IMR-90 (cell line): ENCODE measurements around the gene ZNF385B. TPM values are rescaled to one million over a fixed set of nuclear protein-coding genes. Genes with fewer than 3 reads are reported as not detected.

Source experiments
- ATAC-seq: fragments of 200-7000 bp; cut with Tn5 transposase; 2 replicates; pipeline ENCODE4 v1.9.1; 2020; ENCODE audit warnings: low read depth, mild to moderate bottlenecking, moderate library complexity
- BruUV-seq: library from RNA; stranded (reverse); fragments of 400-500 nt; replicated peaks from 2 replicates; lab custom pipeline; 2021; lab: Mats Ljungman, UMichigan
- CTCF ChIA-PET: fragments of 300-600 bp; formaldehyde crosslinking; extraction: SDS; loops from one replicate; lab custom pipeline; 2021; ENCODE audit warnings: antibody characterized with exemption; lab: Yijun Ruan, JAX
- POLR2A ChIA-PET: fragments of 300-600 bp; sonication (Branson Sonifier 250); formaldehyde crosslinking; loops from one replicate; lab custom pipeline; 2022; ENCODE audit warnings: antibody characterized with exemption; ENCODE audit not compliant: unreplicated experiment; lab: Charles Lee
- DNase-seq: peaks from one replicate; pipeline ENCODE4 v3.0.0; 2013
- H2AFZ ChIP-seq: replicated peaks from 2 replicates; pipeline ENCODE3; 2013; ENCODE audit warnings: low read length, mild to moderate bottlenecking; ENCODE audit not compliant: poor library complexity
- H2AK5ac ChIP-seq: 2 replicates; pipeline ENCODE4 v1.6.1; 2013; ENCODE audit warnings: low read depth, low read length, inconsistent platforms
- H2AK9ac ChIP-seq: replicated peaks from 2 replicates; pipeline ENCODE3; 2013; ENCODE audit warnings: mild to moderate bottlenecking, low read depth, low read length, moderate library complexity; ENCODE audit not compliant: poor library complexity
- H2BK120ac ChIP-seq: 2 replicates; pipeline ENCODE4 v1.6.1; 2013; ENCODE audit warnings: low read depth, low read length, inconsistent platforms
- H2BK15ac ChIP-seq: 3 replicates; pipeline ENCODE4 v1.6.1; 2013; ENCODE audit warnings: low read depth, low read length, inconsistent platforms
- H2BK20ac ChIP-seq: 2 replicates; pipeline ENCODE4 v1.6.1; 2013; ENCODE audit warnings: low read depth, mild to moderate bottlenecking, inconsistent platforms, low read length, moderate library complexity
- H2BK5ac ChIP-seq: 2 replicates; pipeline ENCODE4 v1.6.1; 2013; ENCODE audit warnings: mild to moderate bottlenecking, low read depth, low read length, inconsistent platforms; ENCODE audit not compliant: poor library complexity, severe bottlenecking
- H3K14ac ChIP-seq: replicated peaks from 2 replicates; pipeline ENCODE4 v1.6.1; 2013; ENCODE audit warnings: low read depth, low read length, inconsistent platforms
- H3K18ac ChIP-seq: 2 replicates; pipeline ENCODE4 v1.6.1; 2013; ENCODE audit warnings: low read depth, low read length, control low read depth
- H3K23ac ChIP-seq: 2 replicates; pipeline ENCODE4 v1.6.1; 2013; ENCODE audit warnings: low read depth, low read length, inconsistent platforms
- H3K27ac ChIP-seq: 2 replicates; pipeline ENCODE4 v1.5.1; 2013; ENCODE audit warnings: mild to moderate bottlenecking, control low read depth, low read length; ENCODE audit not compliant: insufficient read depth
- H3K27me3 ChIP-seq: 2 replicates; pipeline ENCODE4 v1.6.1; 2013; ENCODE audit warnings: low read length; ENCODE audit not compliant: control insufficient read depth, insufficient read depth
- H3K36me3 ChIP-seq: 2 replicates; pipeline ENCODE4 v1.6.1; 2013; ENCODE audit warnings: low read length, mixed read lengths; ENCODE audit not compliant: control insufficient read depth, insufficient read depth
- H3K4ac ChIP-seq: 2 replicates; pipeline ENCODE4 v1.6.1; 2013; ENCODE audit warnings: low read depth, low read length, inconsistent platforms
- H3K4me1 ChIP-seq: 2 replicates; pipeline ENCODE4 v1.6.1; 2013; ENCODE audit warnings: low read length, mixed read lengths; ENCODE audit not compliant: control insufficient read depth, insufficient read depth
- H3K4me2 ChIP-seq: 2 replicates; pipeline ENCODE4 v1.6.1; 2013; ENCODE audit warnings: low read depth, mild to moderate bottlenecking, control low read depth, low read length, moderate library complexity
- H3K4me3 ChIP-seq: 2 replicates; pipeline ENCODE4 v1.5.1; 2013; ENCODE audit warnings: low read depth, mild to moderate bottlenecking, control low read depth, low read length, moderate library complexity; ENCODE audit not compliant: insufficient read depth
- H3K56ac ChIP-seq: 2 replicates; pipeline ENCODE4 v1.6.1; 2013; ENCODE audit warnings: low read length, inconsistent platforms; ENCODE audit not compliant: insufficient read depth; ENCODE audit errors: extremely low read depth
- H3K79me1 ChIP-seq, 2 experiments: 2 replicates each; pipeline ENCODE4 v1.6.1; 2013; ENCODE audit warnings: low read length in 2 of 2, inconsistent platforms in 1 of 2, low read depth in 1 of 2
- H3K9ac ChIP-seq: 2 replicates; pipeline ENCODE4 v1.6.1; 2013; ENCODE audit warnings: low read depth, low read length, control low read depth
- H3K9me1 ChIP-seq: 2 replicates; pipeline ENCODE4 v1.6.1; 2013; ENCODE audit warnings: low read length, inconsistent platforms; ENCODE audit not compliant: insufficient read depth
- H3K9me3 ChIP-seq: 2 replicates; pipeline ENCODE4 v1.6.1; 2013; ENCODE audit warnings: low read length; ENCODE audit not compliant: control insufficient read depth, insufficient read depth
- H4K20me1 ChIP-seq: 2 replicates; pipeline ENCODE4 v1.6.1; 2013; ENCODE audit warnings: low read length, inconsistent platforms; ENCODE audit not compliant: insufficient read depth
- H4K5ac ChIP-seq: 2 replicates; pipeline ENCODE4 v1.6.1; 2013; ENCODE audit warnings: mild to moderate bottlenecking, low read depth, low read length, control low read depth
- H4K8ac ChIP-seq, 2 experiments: 2 replicates each; pipeline ENCODE4 v1.6.1; 2013; ENCODE audit warnings: low read depth in 2 of 2, low read length in 2 of 2, control low read depth in 1 of 2, inconsistent platforms in 1 of 2
- H4K91ac ChIP-seq: 2 replicates; pipeline ENCODE4 v1.6.1; 2013; ENCODE audit warnings: low read depth, low read length, inconsistent platforms; ENCODE audit not compliant: insufficient read depth
- BHLHE40 ChIP-seq: fragments of 150-350 bp; IDR thresholded peaks from 2 replicates; pipeline ENCODE4 v1.6.1; 2016; ENCODE audit warnings: mild to moderate bottlenecking, low read depth, low read length
- CHD1 ChIP-seq: IDR thresholded peaks from 2 replicates; pipeline ENCODE4 v1.6.1; 2012; ENCODE audit warnings: low read depth, low read length, improper control_type of control experiment
- CTCF ChIP-seq: conservative IDR thresholded peaks from 2 replicates; pipeline ENCODE4 v1.5.1; 2012; ENCODE audit warnings: mild to moderate bottlenecking, low read depth, low read length, improper control_type of control experiment
- ELK1 ChIP-seq: fragments of 150-350 bp; IDR thresholded peaks from 2 replicates; pipeline ENCODE4 v1.6.1; 2016; ENCODE audit warnings: low read depth, mild to moderate bottlenecking, low read length, moderate library complexity, borderline replicate concordance
- FOS ChIP-seq: fragments of 150-350 bp; IDR thresholded peaks from 2 replicates; pipeline ENCODE4 v1.6.1; 2016; ENCODE audit warnings: low read depth, low read length
- MAFK ChIP-seq: IDR thresholded peaks from 2 replicates; pipeline ENCODE4 v1.6.1; 2012; ENCODE audit warnings: low read depth, low read length, improper control_type of control experiment
- MAZ ChIP-seq: IDR thresholded peaks from 2 replicates; pipeline ENCODE4 v1.6.1; 2012; ENCODE audit warnings: low read depth, mild to moderate bottlenecking, low read length, improper control_type of control experiment, moderate library complexity, borderline replicate concordance
- MXI1 ChIP-seq: IDR thresholded peaks from 2 replicates; pipeline ENCODE4 v1.6.1; 2012; ENCODE audit warnings: low read depth, mild to moderate bottlenecking, low read length, moderate library complexity, borderline replicate concordance
- NFE2L2 ChIP-seq: fragments of 150-350 bp; IDR thresholded peaks from 2 replicates; pipeline ENCODE4 v1.6.1; 2016; ENCODE audit warnings: low read depth, mild to moderate bottlenecking, low read length
- RAD21 ChIP-seq: IDR thresholded peaks from 2 replicates; pipeline ENCODE4 v1.6.1; 2012; ENCODE audit warnings: low read length, improper control_type of control experiment
- RCOR1 ChIP-seq: IDR thresholded peaks from 2 replicates; pipeline ENCODE4 v1.6.1; 2012; ENCODE audit warnings: mild to moderate bottlenecking, low read length, improper control_type of control experiment; ENCODE audit not compliant: insufficient replicate concordance
- RFX5 ChIP-seq: IDR thresholded peaks from 2 replicates; pipeline ENCODE4 v1.8.0; 2012; ENCODE audit warnings: low read depth, mild to moderate bottlenecking, low read length, moderate library complexity
- SMC3 ChIP-seq: fragments of 150-350 bp; IDR thresholded peaks from 2 replicates; pipeline ENCODE4 v1.6.1; 2016; ENCODE audit warnings: low read depth, mild to moderate bottlenecking, antibody characterized with exemption, low read length, moderate library complexity
- WGBS, 2 experiments: methylation state at CpG; one replicate each; pipeline versions ENCODE4 v1.1.5 to v1.1.7; 2013; ENCODE audit warnings: missing lambda C conversion rate in 2 of 2; ENCODE audit not compliant: insufficient read length in 1 of 2; ENCODE audit errors: extremely low coverage in 2 of 2; 5-methylcytosine and 5-hydroxymethylcytosine counted together
- dilution Hi-C: fragments of 300-500 bp; cut with HindIII; formaldehyde crosslinking; loops from one replicate; pipeline ENCODE4 v1.14.3; 2018; ENCODE audit warnings: low sequenced_read_pairs; ENCODE audit not compliant: unreplicated experiment
- in situ Hi-C: fragments of 300-500 bp; cut with MboI; formaldehyde crosslinking; loops from 3 replicates; pipeline ENCODE4 v1.14.3; 2019; ENCODE audit warnings: low sequenced_read_pairs, inconsistent platforms, mixed read lengths
- intact Hi-C: fragments of 100-400 bp; cut with micrococcal nuclease; formaldehyde crosslinking; loops from 2 replicates; pipeline ENCODE4 v1.10.0; 2022
- polyA plus RNA-seq, 3 experiments: library from polyadenylated mRNA; depleted of rRNA; stranded (reverse); fragments of >200 nt; gene quantifications; 2 replicates each; pipeline ENCODE4 v1.2.3, GENCODE V29; 2012; ENCODE audit warnings: low replicate concordance in 1 of 3
- total RNA-seq: library from RNA; depleted of rRNA; stranded (reverse); fragments of >200 nt; gene quantifications from 2 replicates; pipeline ENCODE4 v1.2.3, GENCODE V29; 2012

ZNF385B gene
- total and polyA plus RNA-seq, 2 of the 4 experiments (the other 2 are of a cell fraction), result not detected

GRCh38 chr2:179622635-179623300, 238.6 kb downstream of the ZNF385B start:
- CTCF ChIA-PET, result interaction anchor here (0.5 to 1.2 kb wide), 3 partner anchors 11 to 25 kb away, joined by 3 to 5 read pairs (median 4); no protein-coding TSS in a partner anchor
- H2AK5ac ChIP-seq, result no peak overlapping the region; the same call in 1 of the 2 replicates
- no CpG with 5 or more reads among the region's 3 CpGs for WGBS, 2 experiments
- no peaks in the 10 kb centered on the region for H3K79me1 ChIP-seq
- ATAC-seq (no peak), DNase-seq (no peak)
- H3K27ac ChIP-seq, result no peak overlapping the region
- H3K4ac ChIP-seq, result peak overlapping the region; percentile 66; the same call in 1 of the 2 replicates
- H3K9ac ChIP-seq, result no peak overlapping the region
- H3K14ac ChIP-seq, result peak overlapping the region; percentile 71; the same call in 1 of the 2 replicates
- H2AK9ac ChIP-seq, result no peak overlapping the region
- no peak overlapping the region for H3K56ac ChIP-seq
- in situ Hi-C loops, result no loop called here
- no peaks in the 10 kb centered on the region for H3K9me1 ChIP-seq
- H3K36me3 ChIP-seq, result no peaks in the 10 kb centered on the region
- no peak overlapping the region for H4K5ac ChIP-seq
- no peak for TF ChIP-seq RAD21
- TF ChIP-seq MAFK, result no peak
- TF ChIP-seq FOS, result no peak
- no peak for TF ChIP-seq RFX5
- TF ChIP-seq MAZ, result no peak
- no peak for TF ChIP-seq CTCF
- TF ChIP-seq RCOR1, result no peak
- TF ChIP-seq SMC3, result no peak
- TF ChIP-seq BHLHE40, result no peak
- no peak for TF ChIP-seq CHD1
- TF ChIP-seq ELK1, result no peak
- TF ChIP-seq MXI1, result no peak
- TF ChIP-seq NFE2L2, result no peak
- no peaks in the 10 kb centered on the region for H3K9me3 ChIP-seq
- H2AFZ ChIP-seq, result peak overlapping the region; percentile 59
- H4K20me1 ChIP-seq, result no peaks in the 10 kb centered on the region
- peaks cover 3% of the 10 kb centered on the region; the same call in 1 of the 2 replicates for H3K4me1 ChIP-seq
- dilution Hi-C loops, result no loop called here
- H2BK120ac ChIP-seq, result peak overlapping the region; percentile 63; the same call in 1 of the 2 replicates
- no peak overlapping the region for H3K23ac ChIP-seq
- peak overlapping the region; percentile 80; the same call in 1 of the 3 replicates for H2BK15ac ChIP-seq
- no peak overlapping the region for H3K4me2 ChIP-seq
- H2BK20ac ChIP-seq, result peak overlapping the region; percentile 61; the same call in 1 of the 2 replicates
- no peak overlapping the region; a peak in 1 of 4 replicates for H4K8ac ChIP-seq
- H3K4me3 ChIP-seq, result no peak overlapping the region
- no TSS peak for BruUV-seq
- peak overlapping the region; percentile 54 for H2BK5ac ChIP-seq
- POLR2A ChIA-PET, result no interaction called here
- intact Hi-C loops, result no loop called here
- no peaks in the 10 kb centered on the region for H3K27me3 ChIP-seq
- 0 out of 2 replicates have a peak overlapping the region, but pooled peaks have one; percentile 5 for H4K91ac ChIP-seq
- peak overlapping the region; percentile 60; the same call in 1 of the 2 replicates for H3K18ac ChIP-seq
